Naive thymus-derived CD4-positive, alpha-beta T cell (primary cell): ENCODE results near the gene TMEM272. TPM values are rescaled to one million over a fixed set of nuclear protein-coding genes. Genes with fewer than 3 reads are reported as not detected.

Experiments used
- ATAC-seq: fragments of 150-1000 bp; cut with Tn5 transposase; 2 replicates; pipeline ENCODE4 v1.10.0; 2021; ENCODE audit warnings: mild to moderate bottlenecking, moderate library complexity
- CTCF ChIA-PET: fragments of 350-600 bp; sonication (Branson Sonifier 250); formaldehyde crosslinking; loops from one replicate; lab custom pipeline; 2021; ENCODE audit warnings: antibody characterized with exemption; lab: Charles Lee
- POLR2A ChIA-PET: fragments of 350-600 bp; sonication (Branson Sonifier 250); formaldehyde crosslinking; loops from one replicate; lab custom pipeline; 2021; ENCODE audit warnings: antibody characterized with exemption, inconsistent platforms; lab: Charles Lee
- DNase-seq, 9 donors: peaks; one replicate each; pipeline versions ENCODE4 v3.0.0 to v3.0.0-alpha.2; 2020 to 2022; ENCODE audit warnings: mixed read lengths in 1 of 9
- H3K27ac ChIP-seq: one replicate; pipeline ENCODE4 v1.7.0; 2013; ENCODE audit warnings: mild to moderate bottlenecking, low read depth, low read length, moderate library complexity
- H3K27me3 ChIP-seq, 2 donors: one replicate each; pipeline ENCODE4 v1.7.0; 2013; ENCODE audit warnings: low read length in 2 of 2, mild to moderate bottlenecking in 2 of 2, moderate library complexity in 2 of 2; ENCODE audit not compliant: control insufficient read depth in 2 of 2, insufficient read depth in 2 of 2
- H3K36me3 ChIP-seq, 3 experiments: 1 replicate in 2 of 3; 2 replicates in 1 of 3; pipeline ENCODE4 v1.7.0; 2013; ENCODE audit warnings: low read length in 3 of 3, mild to moderate bottlenecking in 3 of 3, moderate library complexity in 1 of 3; ENCODE audit not compliant: insufficient read depth in 3 of 3, control insufficient read depth in 2 of 3
- H3K4me1 ChIP-seq, 2 donors: one replicate each; pipeline ENCODE4 v1.7.0; 2013; ENCODE audit warnings: low read length in 2 of 2, mild to moderate bottlenecking in 2 of 2, moderate library complexity in 1 of 2; ENCODE audit not compliant: control insufficient read depth in 2 of 2, insufficient read depth in 2 of 2
- H3K4me3 ChIP-seq: 2 replicates; pipeline ENCODE4 v1.7.0; 2013; ENCODE audit warnings: mild to moderate bottlenecking, low read length
- H3K9me3 ChIP-seq, 3 experiments: 1 replicate in 2 of 3; 2 replicates in 1 of 3; pipeline ENCODE4 v1.7.0; 2013; ENCODE audit warnings: low read length in 3 of 3; ENCODE audit not compliant: control insufficient read depth in 2 of 3
- H3K27ac Mint-ChIP-seq, 9 donors: one replicate each; pipeline ENCODE4 v1.8.0; 2020 to 2022; ENCODE audit warnings: mixed read lengths in 9 of 9, mild to moderate bottlenecking in 8 of 9, moderate library complexity in 5 of 9, inconsistent platforms in 2 of 9
- H3K27me3 Mint-ChIP-seq, 5 donors: one replicate each; pipeline ENCODE4 v1.8.0; 2021 to 2022; ENCODE audit warnings: mixed read lengths in 5 of 5, mild to moderate bottlenecking in 1 of 5
- H3K36me3 Mint-ChIP-seq, 5 donors: one replicate each; pipeline ENCODE4 v1.8.0; 2020 to 2022; ENCODE audit warnings: mixed read lengths in 5 of 5, mild to moderate bottlenecking in 3 of 5, inconsistent platforms in 1 of 5
- H3K4me1 Mint-ChIP-seq, 7 donors: one replicate each; pipeline ENCODE4 v1.8.0; 2020 to 2022; ENCODE audit warnings: mixed read lengths in 7 of 7, mild to moderate bottlenecking in 3 of 7, inconsistent platforms in 1 of 7
- H3K4me3 Mint-ChIP-seq, 10 donors: one replicate each; pipeline ENCODE4 v1.8.0; 2020 to 2022; ENCODE audit warnings: mild to moderate bottlenecking in 10 of 10, mixed read lengths in 10 of 10, moderate library complexity in 6 of 10, inconsistent platforms in 2 of 10
- H3K9me3 Mint-ChIP-seq, 11 donors: one replicate each; pipeline ENCODE4 v1.8.0; 2020 to 2022; ENCODE audit warnings: mixed read lengths in 11 of 11, mild to moderate bottlenecking in 4 of 11, inconsistent platforms in 1 of 11, moderate library complexity in 1 of 11
- intact Hi-C, 2 donors: fragments of 100-400 bp; cut with micrococcal nuclease; formaldehyde crosslinking; loops; one replicate each; pipeline ENCODE4 v1.15.1; 2023
- polyA plus RNA-seq, 2 donors: library from polyadenylated mRNA; unstranded; fragments of 300-500 nt; fragmentation: Illumina TruSeq; gene quantifications; one replicate each; pipeline ENCODE4 v1.2.3, GENCODE V29; 2021
- total RNA-seq, 6 experiments: library from RNA in 5 of 6; stranded (reverse) in 5 of 6; gene quantifications; 1 replicate in 5 of 6; 2 replicates in 1 of 6; pipeline ENCODE4 v1.2.3 and lab custom pipeline; 2021 to 2026

TMEM272 gene
- total and polyA plus RNA-seq, 7 experiments from 2014 or later: 0.19 to 23.3 (median 3.5) TPM

- POLR2A ChIA-PET: interaction anchor here (0.6 to 7.5 kb wide), 16 partner anchors 10 to 408 kb away, joined by 3 to 130 read pairs (median 4); partner anchors contain the start of gene INTS6
- Mint-ChIP-seq H3K27me3 (peaks cover 0 to 6% (median 0%) of the 10 kb centered on the region in 5 donors), H3K36me3 (peaks cover 0 to 4% (median 1%) of the 10 kb centered on the region in 5 donors), H3K4me1 (peaks cover 28 to 72% (median 55%) of the 10 kb centered on the region in 7 donors), H3K9me3 (peaks cover 0 to 4% (median 0%) of the 10 kb centered on the region in 11 donors), H3K4me3 (peak overlapping the region; percentile 84 to 99 (median 96)), H3K27ac (peak overlapping the region; percentile 99 to 100 (median 100))
- peak overlapping the region; percentile 81 for H3K4me3 ChIP-seq
- peaks cover 29 to 32% of the 10 kb centered on the region in 2 donors for H3K4me1 ChIP-seq
- intact Hi-C loops: loop anchor here (1.0 to 10.0 kb wide), 20 partner anchors 12 to 1806 kb away; partner anchors contain the start of genes CKAP2 (in 2 of the 2), INTS6 (in 2 of the 2), SUGT1 (in 2 of the 2) and TRIM13 (in 2 of the 2)
- H3K27me3 ChIP-seq: no peaks in the 10 kb centered on the region
- no peaks in the 10 kb centered on the region for H3K9me3 ChIP-seq
- peaks cover 0 to 4% (median 0%) of the 10 kb centered on the region in 3 experiments for H3K36me3 ChIP-seq
- CTCF ChIA-PET: interaction anchor here (0.6 to 0.8 kb wide), 2 partner anchors 188 to 382 kb away, joined by 4 to 5 read pairs; no protein-coding TSS in a partner anchor
- ATAC-seq (no peak), DNase-seq (no peak)
- peak overlapping the region; percentile 100 for H3K27ac ChIP-seq
Observed at GRCh38 chr13:51802631-51803418, 42.2 kb downstream of the TMEM272 start.

- Mint-ChIP-seq H3K4me3 (peak overlapping the region in 8 of 10 donors; percentile 26 to 99 (median 96)), H3K27ac (peak overlapping the region; percentile 99 to 100 (median 100)), H3K27me3 (peaks cover 0 to 6% (median 0%) of the 10 kb centered on the region in 5 donors), H3K4me1 (peaks cover 26 to 67% (median 56%) of the 10 kb centered on the region in 7 donors), H3K9me3 (peaks cover 0 to 4% (median 0%) of the 10 kb centered on the region in 11 donors), H3K36me3 (peaks cover 0 to 7% (median 2%) of the 10 kb centered on the region in 5 donors)
- POLR2A ChIA-PET: interaction anchor here (1.1 to 7.5 kb wide), 8 partner anchors 11 to 393 kb away, joined by 3 to 130 read pairs (median 10); partner anchors contain the start of gene INTS6
- Histone ChIP-seq H3K27ac (peak overlapping the region; percentile 100), H3K27me3 (no peaks in the 10 kb centered on the region), H3K36me3 (peaks cover 0 to 5% (median 0%) of the 10 kb centered on the region in 3 experiments), H3K4me1 (peaks cover 29 to 32% of the 10 kb centered on the region in 2 donors), H3K9me3 (no peaks in the 10 kb centered on the region), H3K4me3 (no peak overlapping the region)
- no peak for DNase-seq
- intact Hi-C loops: loop anchor here (2.0 to 10.0 kb wide), 11 partner anchors 39 to 1805 kb away; partner anchors contain the start of genes TRIM13 (in 2 of the 2) and CKAP2 (in 1 of the 2)
- ATAC-seq: no peak
- CTCF ChIA-PET: interaction anchor here (0.9 to 2.2 kb wide), 4 partner anchors 12 to 515 kb away, joined by 3 to 8 read pairs (median 5); no protein-coding TSS in a partner anchor
Observed at GRCh38 chr13:51801631-51802099, 43.3 kb downstream of the TMEM272 start.

- Mint-ChIP-seq H3K4me1 (peaks cover 21 to 55% (median 45%) of the 10 kb centered on the region in 7 donors), H3K9me3 (peaks cover 0 to 4% (median 0%) of the 10 kb centered on the region in 11 donors), H3K27ac (peak overlapping the region in 8 of 9 donors; percentile 54 to 100 (median 94)), H3K36me3 (peaks cover 0 to 14% (median under 1%) of the 10 kb centered on the region in 5 donors), H3K27me3 (peaks cover 0 to 6% (median 0%) of the 10 kb centered on the region in 5 donors), H3K4me3 (peak overlapping the region in 1 of 10 donors; percentile 21)
- no peak for DNase-seq
- ATAC-seq: no peak
- intact Hi-C loops: loop anchor here (5.0 to 10.0 kb wide), 9 partner anchors 38 to 1803 kb away; partner anchors contain the start of genes CKAP2 (in 1 of the 2) and TRIM13 (in 1 of the 2)
- H3K27ac ChIP-seq: peak overlapping the region; percentile 100
- POLR2A ChIA-PET: interaction anchor here (1.1 to 7.5 kb wide), 7 partner anchors 15 to 394 kb away, joined by 3 to 130 read pairs (median 9); partner anchors contain the start of gene INTS6
- CTCF ChIA-PET: interaction anchor here (0.5 to 2.2 kb wide), 9 partner anchors 9 to 514 kb away, joined by 3 to 8 read pairs (median 3); no protein-coding TSS in a partner anchor
- H3K9me3 ChIP-seq: no peaks in the 10 kb centered on the region
- H3K4me3 ChIP-seq: no peak overlapping the region
- no peaks in the 10 kb centered on the region for H3K27me3 ChIP-seq
- H3K36me3 ChIP-seq: peaks cover 0 to 10% (median 0%) of the 10 kb centered on the region in 3 experiments
- peaks cover 26 to 29% of the 10 kb centered on the region in 2 donors for H3K4me1 ChIP-seq
Observed at GRCh38 chr13:51800486-51800885, 44.5 kb downstream of the TMEM272 start.

GRCh38 chr13:51799261-51799660 lies 45.7 kb downstream of the TMEM272 start:
- Histone ChIP-seq H3K4me1 (peaks cover 18% of the 10 kb centered on the region in 2 donors), H3K27ac (no peak overlapping the region), H3K9me3 (no peaks in the 10 kb centered on the region), H3K4me3 (no peak overlapping the region), H3K27me3 (no peaks in the 10 kb centered on the region), H3K36me3 (peaks cover 0 to 10% (median 0%) of the 10 kb centered on the region in 3 experiments)
- Mint-ChIP-seq H3K9me3 (peaks cover 0 to 4% (median 0%) of the 10 kb centered on the region in 11 donors), H3K4me1 (peaks cover 16 to 43% (median 32%) of the 10 kb centered on the region in 7 donors), H3K27me3 (peaks cover 0 to 3% (median 0%) of the 10 kb centered on the region in 5 donors), H3K4me3 (no peak overlapping the region), H3K36me3 (peaks cover 0 to 16% (median 4%) of the 10 kb centered on the region in 5 donors), H3K27ac (peak overlapping the region in 4 of 9 donors; percentile 28 to 99 (median 60))
- intact Hi-C loops: loop anchor here in 1 of 2 donors (5.0 kb wide), 2 partner anchors 33 to 417 kb away; no protein-coding TSS in a partner anchor
- ATAC-seq (no peak), DNase-seq (no peak)
- ChIA-PET POLR2A (interaction anchor here (2.1 to 7.5 kb wide), 4 partner anchors 25 to 354 kb away, joined by 7 to 130 read pairs (median 64); partner anchors contain the start of gene INTS6), CTCF (interaction anchor here (1.0 to 2.8 kb wide), 6 partner anchors 11 to 675 kb away, joined by 3 to 17 read pairs (median 6); no protein-coding TSS in a partner anchor)

GRCh38 chr13:51797664-51798488 lies 47.1 kb downstream of the TMEM272 start:
- DNase-seq: peak in 8 of 9 donors; percentile 41 to 78 (median 66)
- CTCF ChIA-PET: interaction anchor here (0.6 to 4.4 kb wide), 28 partner anchors 8 to 673 kb away, joined by 3 to 54 read pairs (median 4); no protein-coding TSS in a partner anchor
- H3K9me3 Mint-ChIP-seq: no peaks in the 10 kb centered on the region
- Histone ChIP-seq H3K27ac (no peak overlapping the region), H3K9me3 (no peaks in the 10 kb centered on the region), H3K36me3 (peaks cover 0 to 17% (median 0%) of the 10 kb centered on the region in 3 experiments), H3K4me1 (peaks cover 15% of the 10 kb centered on the region in 2 donors), H3K4me3 (no peak overlapping the region), H3K27me3 (no peaks in the 10 kb centered on the region)
- H3K27me3 Mint-ChIP-seq: no peaks in the 10 kb centered on the region
- peaks cover 19 to 42% (median 35%) of the 10 kb centered on the region in 7 donors for H3K4me1 Mint-ChIP-seq
- peak; percentile 64 for ATAC-seq
- POLR2A ChIA-PET: interaction anchor here (0.6 to 7.5 kb wide), 10 partner anchors 13 to 377 kb away, joined by 3 to 130 read pairs (median 5); partner anchors contain the start of gene INTS6
- intact Hi-C loops: loop anchor here (1.0 to 5.0 kb wide), 9 partner anchors 34 to 728 kb away; partner anchors contain the start of genes FAM124A (in 1 of the 2) and INTS6 (in 1 of the 2)
- H3K36me3 Mint-ChIP-seq: peaks cover 2 to 26% (median 11%) of the 10 kb centered on the region in 5 donors
- peak overlapping the region in 1 of 10 donors; percentile 13 for H3K4me3 Mint-ChIP-seq
- peak overlapping the region in 8 of 9 donors; percentile 22 to 90 (median 69) for H3K27ac Mint-ChIP-seq
